ENCODE data around the gene HENMT1.
"Not testable (repeated sequence)": the region's sequence is repeated elsewhere in the genome, so short reads cannot be mapped to it uniquely, and the experiment has no call there.

Gene HENMT1

GRCh38 chr1:108661030-108661609 is at the start of gene HENMT1:
Gene HENMT1 (minus strand): TSS chr1:108661093. CDS start chr1:108659884, 1,209 bp downstream.
- peak within 1 kb of the TSS; percentile 49 to 50 for H3K4me3 ChIP-seq (replicated peaks in 1 of 2; ENCODE audit: low read depth in 2 of 2, low read length in 2 of 2)
- TF ChIP-seq, protein P1, sequence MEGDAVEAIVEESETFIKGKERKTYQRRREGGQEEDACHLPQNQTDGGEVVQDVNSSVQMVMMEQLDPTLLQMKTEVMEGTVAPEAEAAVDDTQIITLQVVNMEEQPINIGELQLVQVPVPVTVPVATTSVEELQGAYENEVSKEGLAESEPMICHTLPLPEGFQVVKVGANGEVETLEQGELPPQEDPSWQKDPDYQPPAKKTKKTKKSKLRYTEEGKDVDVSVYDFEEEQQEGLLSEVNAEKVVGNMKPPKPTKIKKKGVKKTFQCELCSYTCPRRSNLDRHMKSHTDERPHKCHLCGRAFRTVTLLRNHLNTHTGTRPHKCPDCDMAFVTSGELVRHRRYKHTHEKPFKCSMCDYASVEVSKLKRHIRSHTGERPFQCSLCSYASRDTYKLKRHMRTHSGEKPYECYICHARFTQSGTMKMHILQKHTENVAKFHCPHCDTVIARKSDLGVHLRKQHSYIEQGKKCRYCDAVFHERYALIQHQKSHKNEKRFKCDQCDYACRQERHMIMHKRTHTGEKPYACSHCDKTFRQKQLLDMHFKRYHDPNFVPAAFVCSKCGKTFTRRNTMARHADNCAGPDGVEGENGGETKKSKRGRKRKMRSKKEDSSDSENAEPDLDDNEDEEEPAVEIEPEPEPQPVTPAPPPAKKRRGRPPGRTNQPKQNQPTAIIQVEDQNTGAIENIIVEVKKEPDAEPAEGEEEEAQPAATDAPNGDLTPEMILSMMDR (IDR thresholded peaks at IDR 0.05; ENCODE audit: low read depth, low read length): no peak
- DNase-seq (ENCODE audit: low read depth in 2 of 2): peak; percentile 74 to 77

DNA sequence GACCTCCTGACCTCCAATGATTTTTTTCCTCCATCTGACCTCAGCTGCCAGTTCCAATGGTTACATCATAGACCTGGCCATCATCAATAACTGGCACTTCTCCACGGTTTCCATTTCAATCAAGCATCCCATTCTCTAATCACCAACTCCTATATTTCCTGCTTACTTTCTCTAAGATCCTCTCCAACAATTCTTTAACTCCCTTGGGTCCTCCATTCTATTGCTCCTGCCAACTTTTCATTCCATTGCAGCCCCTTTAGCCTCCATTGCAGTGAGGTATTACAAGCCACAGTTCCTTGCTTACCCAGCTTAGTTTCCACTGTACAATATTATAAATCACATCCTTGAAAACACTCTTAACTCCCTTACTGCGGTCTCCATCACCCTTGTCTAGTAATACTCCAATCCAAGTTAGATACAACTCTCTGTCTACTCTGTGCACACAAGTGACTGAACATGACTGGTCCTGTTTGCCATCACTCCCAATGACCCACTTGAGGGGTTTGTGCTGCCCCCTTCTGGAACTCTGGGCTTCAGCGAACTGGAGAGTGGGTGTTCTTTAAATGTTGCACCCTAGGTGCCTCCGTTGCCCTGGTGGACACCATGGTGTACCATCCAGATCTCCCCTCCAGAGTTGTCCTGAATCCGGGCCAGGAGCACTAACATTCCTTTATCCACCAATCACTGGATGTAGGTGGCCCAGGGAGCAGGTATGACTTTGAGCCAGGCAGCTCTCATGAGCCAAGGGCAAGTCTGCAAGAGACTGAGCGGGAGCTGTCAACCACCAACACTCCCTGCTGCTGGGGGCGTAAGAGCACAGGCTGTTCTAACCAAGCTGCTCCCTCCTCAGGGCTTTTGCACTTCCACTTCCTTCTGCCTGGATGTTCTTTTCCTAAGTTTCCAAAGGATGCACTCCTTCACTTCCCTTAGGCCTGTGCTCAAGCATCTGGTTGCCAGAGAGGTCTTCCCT is 48.1 kb upstream of the HENMT1 start:
- DNase-seq (ENCODE audit: low read depth in 2 of 2): peak; percentile 38 to 67
- TF ChIP-seq, protein P1 (IDR thresholded peaks at IDR 0.05; ENCODE audit: low read depth, low read length): peak; percentile 1
- H3K4me3 ChIP-seq (replicated peaks in 1 of 2; ENCODE audit: low read depth in 2 of 2, low read length in 2 of 2): no peak overlapping the region

DNA sequence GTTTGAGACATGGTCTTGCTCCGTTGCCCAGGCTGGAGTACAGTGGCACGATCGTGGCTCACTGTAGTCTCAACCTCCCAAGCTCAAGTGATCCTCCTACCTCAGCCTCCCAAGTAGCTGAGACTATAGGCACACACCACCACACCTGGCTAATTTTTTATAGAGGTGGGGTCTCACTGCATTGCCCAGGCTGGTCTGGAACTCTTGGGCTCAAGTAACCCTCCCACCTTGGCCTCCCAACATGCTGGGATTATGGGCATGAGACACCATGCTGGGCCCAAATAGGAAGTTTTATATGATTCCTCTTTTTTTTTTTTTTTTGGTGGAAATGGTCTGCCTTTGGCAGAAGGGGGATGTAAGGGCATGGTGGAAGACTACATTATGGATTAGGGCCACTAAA is 45.8 kb upstream of the HENMT1 start:
- H3K4me3 ChIP-seq (replicated peaks in 1 of 2; ENCODE audit: low read depth in 2 of 2, low read length in 2 of 2): no peak overlapping the region
- TF ChIP-seq, protein P1 (IDR thresholded peaks at IDR 0.05; ENCODE audit: low read depth, low read length): no peak
- DNase-seq (ENCODE audit: low read depth in 2 of 2): no peak

- TF ChIP-seq, protein P1 (IDR thresholded peaks at IDR 0.05; ENCODE audit: low read depth, low read length): no peak
- no peak overlapping the region for H3K4me3 ChIP-seq (replicated peaks in 1 of 2; ENCODE audit: low read depth in 2 of 2, low read length in 2 of 2)
- peak; percentile 72 to 89 for DNase-seq (ENCODE audit: low read depth in 2 of 2)
Observed at GRCh38 chr1:108704496-108704895, 43.6 kb upstream of the HENMT1 start.

GRCh38 chr1:108703939-108704338 is 43.0 kb upstream of the HENMT1 start:
- TF ChIP-seq, protein P1 (IDR thresholded peaks at IDR 0.05; ENCODE audit: low read depth, low read length): no peak
- peak in 1 of 2 donors; percentile 73 for DNase-seq (ENCODE audit: low read depth in 2 of 2)
- no peak overlapping the region for H3K4me3 ChIP-seq (replicated peaks in 1 of 2; ENCODE audit: low read depth in 2 of 2, low read length in 2 of 2)

GRCh38 chr1:108702109-108702508 is 41.2 kb upstream of the HENMT1 start:
- not testable (repeated sequence) for H3K4me3 ChIP-seq (replicated peaks in 1 of 2; ENCODE audit: low read depth in 2 of 2, low read length in 2 of 2); DNase-seq (ENCODE audit: low read depth in 2 of 2)

GRCh38 chr1:108701176-108701849 is 40.4 kb upstream of the HENMT1 start:
- no peak for DNase-seq (ENCODE audit: low read depth in 2 of 2)

More at GRCh38 chr1:108701176-108701849, 40.4 kb upstream of the HENMT1 start:
- TF ChIP-seq, protein P1 (IDR thresholded peaks at IDR 0.05; ENCODE audit: low read depth, low read length): no peak
- H3K4me3 ChIP-seq (replicated peaks in 1 of 2; ENCODE audit: low read depth in 2 of 2, low read length in 2 of 2): no peak overlapping the region
